Tibial artery (tissue), 4 donors: ENCODE measurements around the gene HAND2.

Experiments
- DNase-seq, 2 donors: peaks; one replicate each; pipeline ENCODE4 v3.0.0-alpha.2; 2019
- H3K27ac ChIP-seq, 2 donors: fragments of 200-600 bp; sonication (generic) in 1 of 2; 1 replicate in 1 of 2; 2 replicates in 1 of 2; pipeline ENCODE4 v1.5.1; 2018 to 2019; ENCODE audit warnings: mild to moderate bottlenecking in 1 of 2
- H3K27me3 ChIP-seq, 2 donors: fragments of 200-600 bp; sonication (generic) in 1 of 2; one replicate each; pipeline versions ENCODE4 v1.5.1 to v1.6.0; 2016 to 2019
- H3K36me3 ChIP-seq, 3 donors: fragments of 200-600 bp; sonication (generic) in 2 of 3; one replicate each; pipeline ENCODE4 v1.5.1; 2016 to 2019; ENCODE audit warnings: mild to moderate bottlenecking in 2 of 3
- H3K4me1 ChIP-seq, 4 donors: fragments of 200-600 bp; sonication (generic) in 2 of 4; 1 replicate in 3 of 4; 2 replicates in 1 of 4; pipeline ENCODE4 v1.5.1; 2016 to 2019
- H3K4me3 ChIP-seq, 2 donors: fragments of 200-600 bp; sonication (generic) in 1 of 2; 1 replicate in 1 of 2; 2 replicates in 1 of 2; pipeline ENCODE4 v1.5.1; 2018 to 2019; ENCODE audit warnings: mild to moderate bottlenecking in 2 of 2
- H3K9me3 ChIP-seq, 3 donors: fragments of 200-600 bp; sonication (generic) in 1 of 3; one replicate each; pipeline ENCODE4 v1.5.1; 2016 to 2019
- CTCF ChIP-seq, 2 experiments: fragments of 200-600 bp in 1 of 2; fragments of 450-650 bp in 1 of 2; IDR thresholded peaks; one replicate each; pipeline ENCODE4 v1.5.1; 2017 to 2019; ENCODE audit warnings: antibody characterized with exemption in 2 of 2, mild to moderate bottlenecking in 1 of 2, moderate library complexity in 1 of 2
- intact Hi-C: fragments of 100-400 bp; cut with DNase I; formaldehyde crosslinking; loops from one replicate; pipeline ENCODE4 v1.15.0; 2023; ENCODE audit warnings: low total_unique reads

The HAND2 gene

GRCh38 chr4:173499658-173500535 lies 30.1 kb downstream of the HAND2 start:
- intact Hi-C loops = loop anchor here (5.0 to 10.0 kb wide), 5 partner anchors 37 to 625 kb away; partner anchors contain the start of gene HMGB2
- DNase-seq = no peak
- H3K36me3 ChIP-seq = no peaks in the 10 kb centered on the region
- no peak overlapping the region for H3K4me3 ChIP-seq
- TF ChIP-seq CTCF (IDR thresholded peaks at IDR 0.05) = no peak
- H3K9me3 ChIP-seq = no peaks in the 10 kb centered on the region
- peaks cover 0 to 7% (median 2%) of the 10 kb centered on the region in 4 donors for H3K4me1 ChIP-seq
- no peak overlapping the region for H3K27ac ChIP-seq
- H3K27me3 ChIP-seq = peaks cover 0 to 41% of the 10 kb centered on the region in 2 donors

- H3K9me3 ChIP-seq = no peaks in the 10 kb centered on the region
- H3K27me3 ChIP-seq = peaks cover 0 to 41% of the 10 kb centered on the region in 2 donors
- DNase-seq = no peak
- intact Hi-C loops = no loop called here
- H3K4me3 ChIP-seq = no peak overlapping the region
- no peaks in the 10 kb centered on the region for H3K36me3 ChIP-seq
- H3K4me1 ChIP-seq = peaks cover 0 to 9% (median 3%) of the 10 kb centered on the region in 4 donors
- H3K27ac ChIP-seq = no peak overlapping the region
- no peak for TF ChIP-seq CTCF (IDR thresholded peaks at IDR 0.05)
Measured at GRCh38 chr4:173498771-173499170, 31.3 kb downstream of the HAND2 start.

- no peak for DNase-seq
- Histone ChIP-seq H3K27ac (no peak overlapping the region), H3K9me3 (no peaks in the 10 kb centered on the region), H3K27me3 (peaks cover 0 to 35% of the 10 kb centered on the region in 2 donors), H3K4me1 (peaks cover 0 to 9% (median 3%) of the 10 kb centered on the region in 4 donors), H3K4me3 (no peak overlapping the region), H3K36me3 (no peaks in the 10 kb centered on the region)
- TF ChIP-seq CTCF (IDR thresholded peaks at IDR 0.05) = no peak
- intact Hi-C loops = no loop called here
Measured at GRCh38 chr4:173498023-173498422, 32.0 kb downstream of the HAND2 start.

GRCh38 chr4:173494013-173494970 lies 35.7 kb downstream of the HAND2 start:
- DNase-seq = peak; percentile 66 to 74
- TF ChIP-seq CTCF (IDR thresholded peaks at IDR 0.05) = peak; percentile 73 to 79
- Histone ChIP-seq H3K27me3 (no peaks in the 10 kb centered on the region), H3K36me3 (no peaks in the 10 kb centered on the region), H3K9me3 (no peaks in the 10 kb centered on the region), H3K4me3 (peak overlapping the region; percentile 46 to 53), H3K4me1 (peaks cover 0 to 27% (median 2%) of the 10 kb centered on the region in 4 donors), H3K27ac (peak overlapping the region in 1 of 2 donors; percentile 22)
- intact Hi-C loops = loop anchor here (2.0 kb wide), 1 partner anchor 69 kb away; no protein-coding TSS in a partner anchor

GRCh38 chr4:173493041-173493440 lies 37.0 kb downstream of the HAND2 start:
- intact Hi-C loops = no loop called here
- Histone ChIP-seq H3K9me3 (no peaks in the 10 kb centered on the region), H3K36me3 (no peaks in the 10 kb centered on the region), H3K27ac (no peak overlapping the region), H3K4me3 (no peak overlapping the region), H3K27me3 (no peaks in the 10 kb centered on the region), H3K4me1 (peaks cover 0 to 28% (median 2%) of the 10 kb centered on the region in 4 donors)
- no peak for DNase-seq
- TF ChIP-seq CTCF (IDR thresholded peaks at IDR 0.05) = no peak
